Ovary (tissue), 3 donors: ENCODE measurements around the gene BTG1.

ENCODE experiments used
- CTCF ChIP-seq, 3 donors: fragments of 450-650 bp in 2 of 3; fragments of 200-600 bp in 1 of 3; IDR thresholded peaks; one replicate each; pipeline versions ENCODE4 v1.5.1 to v1.8.0; 2016 to 2022; ENCODE audit warnings: antibody characterized with exemption in 3 of 3, mild to moderate bottlenecking in 1 of 3
- EP300 ChIP-seq: sonication (generic); formaldehyde crosslinking; IDR thresholded peaks from one replicate; pipeline ENCODE4 v1.6.1; 2017; ENCODE audit warnings: antibody characterized with exemption
- POLR2A ChIP-seq: fragments of 450-650 bp; IDR thresholded peaks from one replicate; pipeline ENCODE4 v1.6.1; 2017; ENCODE audit warnings: antibody characterized with exemption, mild to moderate bottlenecking, moderate library complexity
- donor health status: DM: no; HTN: no; CAD: no.

GRCh38 chr12:92186038-92186470 is 40.4 kb upstream of the BTG1 start:
- TF ChIP-seq POLR2A (no peak), CTCF (IDR thresholded peaks at IDR 0.05) (no peak), EP300 (no peak)
